Left cardiac atrium (tissue), 4 donors: ENCODE data around the gene KRTAP1-1. TPM values are rescaled to one million over a fixed set of nuclear protein-coding genes. Genes with fewer than 3 reads are reported as not detected.
"Not testable (repeated sequence)": the region's sequence is repeated elsewhere in the genome, so short reads cannot be mapped to it uniquely, and the experiment has no call there.

Source experiments
- ATAC-seq, 2 donors: fragments of 200-7000 bp; cut with Tn5 transposase; one replicate each; pipeline ENCODE4 v1.9.1; 2020; ENCODE audit warnings: mild to moderate bottlenecking in 2 of 2, moderate library complexity in 2 of 2
- DNase-seq: peaks from one replicate; pipeline ENCODE4 v3.0.0-alpha.2; 2020
- intact Hi-C, 2 donors: fragments of 100-400 bp; cut with DNase I; formaldehyde crosslinking; loops; one replicate each; pipeline versions ENCODE4 v1.14.1 to v1.15.1; 2022 to 2023
- total RNA-seq, 2 donors: library from RNA; stranded (reverse); fragmentation: NEBNext Ultra II Directional; extraction: Animal tissue kit (Norgen Biotek cat#: 25700); gene quantifications; one replicate each; pipeline ENCODE4 v1.2.1, GENCODE V29; 2021
- donor health status: DM: no; HTN: yes; CAD: no.
- donor health status: DM: no; HTN: yes; CAD: no; lungs with severe emphysema.
- donor health status: DM: yes; HTN: yes; CAD: no.
- donor health status: Dilated cardiomyopathy.

Gene KRTAP1-1
- total RNA-seq, 2 donors from 2014 or later: not detected

DNA sequence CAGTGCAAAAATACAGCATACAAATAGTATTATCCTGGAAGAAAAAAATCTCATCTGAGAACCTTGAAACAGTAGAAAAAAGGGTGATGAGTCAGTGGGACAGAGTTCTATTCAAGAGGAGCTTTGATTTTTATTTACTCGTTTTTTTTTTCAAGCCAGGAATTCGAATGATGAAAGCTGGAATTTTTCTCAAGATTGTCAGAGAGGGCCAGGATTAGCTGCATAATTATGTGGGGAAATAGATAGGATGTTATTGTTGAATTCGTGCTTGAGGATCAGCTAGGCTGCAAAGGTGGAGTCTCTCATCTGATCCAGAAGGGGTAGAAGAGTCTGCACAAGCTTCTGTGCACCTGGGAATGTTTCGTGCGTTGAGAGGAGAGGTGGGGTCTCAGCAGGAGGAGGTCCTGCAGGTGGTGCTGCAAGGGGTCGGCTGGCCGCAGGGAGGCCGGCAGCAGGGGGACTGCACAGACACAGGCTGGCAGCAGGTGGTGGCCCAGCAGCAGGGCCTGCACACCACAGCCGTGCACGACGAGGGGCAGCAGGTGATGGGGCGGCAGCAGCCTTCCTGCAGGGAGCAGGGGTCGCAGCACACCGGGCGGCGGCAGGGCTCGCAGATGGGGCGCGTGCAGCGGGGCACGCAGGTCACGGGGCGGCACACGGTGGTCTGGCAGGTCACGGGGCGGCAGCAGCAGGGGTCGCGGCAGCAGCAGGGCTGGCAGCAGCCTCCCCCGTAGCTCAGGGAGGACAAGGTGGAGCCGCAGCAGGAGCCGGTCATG lies 18.2 kb upstream of the KRTAP1-1 start:
- intact Hi-C loops, ATAC-seq, DNase-seq: not testable (repeated sequence)

DNA sequence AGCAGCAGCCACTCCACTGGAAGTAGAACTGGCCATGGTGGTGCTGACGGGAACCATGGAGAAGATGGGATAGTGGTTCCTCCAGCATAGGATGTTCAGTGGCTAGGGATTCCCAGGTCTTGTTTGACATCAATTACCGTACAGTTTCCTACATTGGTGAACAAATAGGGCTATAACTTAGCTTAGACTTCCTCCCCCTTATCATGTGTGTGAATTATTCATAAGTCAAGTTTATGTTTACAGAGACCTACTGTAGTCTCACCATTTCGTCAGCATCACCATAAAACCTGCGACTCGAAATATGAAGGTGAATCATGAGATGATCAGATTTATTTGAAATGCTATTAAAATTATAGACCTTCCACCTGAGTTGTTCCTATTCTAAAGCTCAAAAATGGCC lies 17.5 kb upstream of the KRTAP1-1 start:
- no peak for DNase-seq
- intact Hi-C loops: no loop called here
- no peak for ATAC-seq

DNA sequence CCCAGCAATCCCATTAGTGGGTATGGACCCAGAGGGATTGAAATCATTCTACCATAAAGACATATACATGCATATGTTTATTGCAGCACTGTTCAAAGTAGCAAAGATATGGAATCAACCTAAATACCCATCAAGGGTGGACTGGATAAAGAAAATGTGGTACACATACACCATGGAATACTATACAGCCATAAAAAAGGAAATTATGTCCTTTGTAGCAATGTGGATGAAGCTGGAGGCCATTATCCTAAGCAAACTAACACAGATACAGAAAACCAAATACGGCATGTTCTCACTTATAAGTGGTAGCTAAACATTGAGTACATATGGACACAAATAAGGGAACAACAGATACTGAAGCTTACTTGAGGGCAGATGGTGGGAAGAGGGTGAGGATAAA lies 16.3 kb upstream of the KRTAP1-1 start:
- DNase-seq (no peak), ATAC-seq (no peak)
- intact Hi-C loops: no loop called here

DNA sequence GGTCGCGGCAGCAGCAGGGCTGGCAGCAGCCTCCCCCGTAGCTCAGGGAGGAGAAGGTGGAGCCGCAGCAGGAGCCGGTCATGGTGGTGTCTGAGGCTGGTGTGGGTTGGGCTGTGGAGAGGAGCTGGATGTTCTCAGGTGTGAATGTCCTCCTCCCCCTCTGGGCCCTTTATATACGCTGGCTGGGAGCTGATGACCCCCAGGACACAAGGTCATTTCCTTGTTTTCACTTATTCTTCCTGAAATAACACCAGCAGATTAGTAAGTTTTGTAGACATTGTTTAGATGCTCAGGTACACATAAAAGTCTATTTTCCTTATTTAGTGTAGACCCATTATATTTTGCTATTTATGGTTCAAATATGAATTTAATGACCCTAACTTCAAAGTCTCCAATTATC lies 13.9 kb upstream of the KRTAP1-1 start, which contains the start of gene KRTAP2-2:
Gene KRTAP2-2, minus strand, starts transcription at position 101 of the 400 bp plus-strand sequence. Its CDS starts 19 bp downstream, at position 82.
- intact Hi-C loops, DNase-seq, ATAC-seq: not testable (repeated sequence)

DNA sequence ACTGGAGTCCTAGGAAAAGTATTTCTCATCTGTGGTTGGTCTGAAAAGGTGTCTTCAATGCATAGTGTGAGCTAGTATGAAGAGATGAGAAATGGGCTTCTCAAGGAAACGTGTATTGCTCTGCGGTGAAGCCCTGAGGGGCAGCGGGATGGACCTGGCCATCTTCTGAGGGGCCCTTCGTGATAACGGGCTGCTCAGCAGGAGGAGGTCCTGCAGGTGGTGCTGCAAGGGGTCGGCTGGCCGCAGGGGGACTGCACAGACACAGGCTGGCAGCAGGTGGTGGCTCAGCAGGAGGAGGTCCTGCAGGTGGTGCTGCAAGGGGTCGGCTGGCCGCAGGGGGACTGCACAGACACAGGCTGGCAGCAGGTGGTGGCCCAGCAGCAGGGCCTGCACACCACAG lies 13.3 kb upstream of the KRTAP1-1 start:
- ATAC-seq, DNase-seq, intact Hi-C loops: not testable (repeated sequence)

DNA sequence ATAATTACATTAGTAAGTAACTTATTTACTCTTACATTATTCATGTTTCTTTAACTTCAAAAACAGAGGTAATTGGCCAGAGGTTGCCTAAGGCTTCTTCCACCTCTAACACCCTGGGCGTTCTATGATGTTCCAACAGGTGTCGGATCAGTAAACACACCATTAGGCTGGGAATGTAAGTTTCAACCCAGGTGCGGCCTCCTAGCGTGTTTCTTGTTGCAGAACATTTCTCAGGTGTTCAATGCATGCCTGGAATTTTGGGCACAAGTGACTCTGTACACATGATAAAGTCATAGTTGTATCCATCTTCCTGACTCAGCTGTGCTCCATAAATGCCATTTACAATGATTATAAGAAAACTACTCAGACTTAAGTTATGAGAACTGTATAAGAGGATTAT lies 12.8 kb upstream of the KRTAP1-1 start:
- no peak for ATAC-seq
- no peak for DNase-seq
- intact Hi-C loops: no loop called here

DNA sequence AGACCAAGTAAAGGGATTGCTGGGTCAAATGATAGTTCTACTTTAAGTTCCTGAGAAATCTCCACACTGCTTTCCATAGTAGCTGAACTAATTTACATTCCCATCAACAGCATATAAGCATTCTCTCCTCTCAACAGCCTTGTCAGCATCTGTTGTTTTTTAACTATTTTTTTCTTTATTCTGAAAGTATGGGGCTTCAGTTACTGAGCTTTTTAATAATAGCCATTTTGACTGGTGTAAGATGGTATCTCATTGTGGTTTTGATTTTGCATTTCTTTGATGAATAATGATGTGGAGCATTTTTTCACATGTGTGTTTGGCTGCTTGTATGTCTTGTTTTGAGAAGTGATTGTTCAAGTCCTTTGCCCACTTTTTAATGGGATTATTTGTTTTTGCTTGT lies 11.3 kb upstream of the KRTAP1-1 start:
- ATAC-seq (no peak), DNase-seq (no peak)
- intact Hi-C loops: no loop called here

DNA sequence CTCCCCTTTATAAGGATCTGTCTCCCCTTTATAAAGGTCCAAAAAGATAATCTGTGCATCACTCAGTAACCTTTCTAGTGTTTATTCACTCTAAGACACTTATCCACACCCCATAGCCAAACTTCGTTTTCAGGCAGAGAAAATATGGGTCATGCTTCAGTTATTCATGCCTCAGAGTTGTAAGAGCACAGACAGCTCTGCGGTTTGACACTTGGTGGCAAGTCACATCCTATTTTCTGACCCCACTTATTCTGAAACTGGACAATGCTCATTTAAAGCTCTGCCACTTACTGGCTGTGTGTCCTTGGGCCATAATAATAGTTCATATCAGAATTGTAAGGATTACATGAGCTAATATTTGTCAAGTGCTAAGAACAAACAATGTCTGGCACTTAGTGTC lies 7.9 kb upstream of the KRTAP1-1 start:
- ATAC-seq (no peak), DNase-seq (no peak)
- intact Hi-C loops: no loop called here

DNA sequence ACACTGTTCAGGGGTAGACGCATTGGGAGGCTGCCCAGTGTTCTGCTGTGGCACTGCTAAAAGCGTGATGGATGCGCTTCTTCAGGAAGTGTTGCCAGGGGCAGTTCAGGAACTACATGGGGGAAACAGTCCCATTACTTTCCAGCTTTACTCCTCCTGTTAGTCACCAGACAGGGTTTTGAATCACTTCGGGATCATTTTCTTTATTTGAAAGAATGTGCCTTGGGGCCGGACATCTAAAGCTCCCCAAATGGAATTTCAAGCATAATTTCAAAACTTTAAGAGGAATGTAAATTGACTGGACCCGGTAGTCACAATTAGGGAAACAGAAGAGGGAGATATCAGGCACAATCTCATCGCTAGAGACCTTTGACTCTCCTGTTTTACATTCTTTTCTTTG lies 7.2 kb upstream of the KRTAP1-1 start:
- ATAC-seq: no peak

DNA sequence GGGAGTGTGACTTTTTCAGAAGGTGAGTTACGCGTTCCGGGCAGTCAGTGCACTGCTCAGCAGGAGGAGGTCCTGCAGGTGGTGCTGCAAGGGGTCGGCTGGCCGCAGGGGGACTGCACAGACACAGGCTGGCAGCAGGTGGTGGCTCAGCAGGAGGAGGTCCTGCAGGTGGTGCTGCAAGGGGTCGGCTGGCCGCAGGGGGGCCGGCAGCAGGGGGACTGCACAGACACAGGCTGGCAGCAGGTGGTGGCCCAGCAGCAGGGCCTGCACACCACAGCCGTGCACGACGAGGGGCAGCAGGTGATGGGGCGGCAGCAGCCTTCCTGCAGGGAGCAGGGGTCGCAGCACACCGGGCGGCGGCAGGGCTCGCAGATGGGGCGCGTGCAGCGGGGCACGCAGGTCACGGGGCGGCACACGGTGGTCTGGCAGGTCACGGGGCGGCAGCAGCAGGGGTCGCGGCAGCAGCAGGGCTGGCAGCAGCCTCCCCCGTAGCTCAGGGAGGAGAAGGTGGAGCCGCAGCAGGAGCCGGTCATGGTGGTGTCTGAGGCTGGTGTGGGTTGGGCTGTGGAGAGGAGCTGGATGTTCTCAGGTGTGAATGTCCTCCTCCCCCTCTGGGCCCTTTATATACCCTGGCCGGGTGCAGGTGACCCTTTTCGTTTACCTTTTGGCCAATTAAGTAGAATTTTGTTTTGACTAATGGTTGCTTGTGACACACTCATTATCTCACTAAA lies 5.7 kb upstream of the KRTAP1-1 start, which contains the start of gene KRTAP2-1:
Gene KRTAP2-1, minus strand, starts transcription at position 582 of the 731 bp plus-strand sequence. Its CDS starts 49 bp downstream, at position 533.
- intact Hi-C loops, ATAC-seq: not testable (repeated sequence)

More for the DNA sequence above, 7.2 kb upstream of the KRTAP1-1 start:
- intact Hi-C loops: no loop called here
- no peak for DNase-seq

DNA sequence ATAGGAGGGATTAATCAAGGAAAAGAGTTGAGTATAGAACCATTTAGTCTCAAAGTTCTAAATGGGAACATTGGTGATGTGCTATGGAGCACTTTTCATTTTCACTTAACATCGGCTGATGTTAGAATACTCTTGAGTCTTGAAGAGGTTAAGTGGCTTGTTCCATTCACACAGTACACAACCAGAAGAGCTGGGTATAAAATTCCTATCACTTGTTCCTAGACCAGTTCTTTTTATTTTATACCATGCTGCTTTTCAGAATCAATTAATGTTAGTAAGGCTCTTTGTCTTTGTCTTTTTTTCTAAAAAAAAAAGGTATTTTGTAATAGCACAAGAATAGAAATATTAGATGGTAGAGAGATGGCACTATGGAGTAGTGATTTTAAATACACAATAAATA lies 1.7 kb upstream of the KRTAP1-1 start:
- intact Hi-C loops: no loop called here
- DNase-seq (no peak), ATAC-seq (no peak)

More for the DNA sequence above, 5.7 kb upstream of the KRTAP1-1 start, which contains the start of gene KRTAP2-1:
- DNase-seq: not testable (repeated sequence)

DNA sequence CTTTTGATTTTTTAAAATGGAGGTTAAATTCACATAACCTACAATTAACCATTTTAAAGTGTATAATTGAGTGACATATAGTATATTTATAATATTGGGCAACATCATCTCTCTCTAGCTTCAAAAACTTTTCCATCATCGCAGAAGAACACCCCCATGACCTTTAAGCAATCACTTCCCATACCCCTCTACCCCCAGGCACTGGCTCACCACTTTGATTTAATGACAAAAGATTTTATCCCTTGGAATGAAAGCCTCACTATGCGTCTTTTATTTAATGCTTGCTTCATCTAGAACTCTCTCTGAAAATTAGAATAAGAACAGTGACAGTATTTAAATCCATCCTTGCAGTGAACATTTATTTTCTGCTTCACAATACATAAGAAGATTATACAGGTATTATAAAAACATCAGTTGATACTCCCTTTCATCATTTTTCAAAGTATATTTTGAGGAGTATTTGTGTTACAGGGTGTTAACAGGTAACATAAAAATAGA lies 3.3 kb downstream of the KRTAP1-1 start:
- DNase-seq (no peak), ATAC-seq (no peak)
- intact Hi-C loops: no loop called here

DNA sequence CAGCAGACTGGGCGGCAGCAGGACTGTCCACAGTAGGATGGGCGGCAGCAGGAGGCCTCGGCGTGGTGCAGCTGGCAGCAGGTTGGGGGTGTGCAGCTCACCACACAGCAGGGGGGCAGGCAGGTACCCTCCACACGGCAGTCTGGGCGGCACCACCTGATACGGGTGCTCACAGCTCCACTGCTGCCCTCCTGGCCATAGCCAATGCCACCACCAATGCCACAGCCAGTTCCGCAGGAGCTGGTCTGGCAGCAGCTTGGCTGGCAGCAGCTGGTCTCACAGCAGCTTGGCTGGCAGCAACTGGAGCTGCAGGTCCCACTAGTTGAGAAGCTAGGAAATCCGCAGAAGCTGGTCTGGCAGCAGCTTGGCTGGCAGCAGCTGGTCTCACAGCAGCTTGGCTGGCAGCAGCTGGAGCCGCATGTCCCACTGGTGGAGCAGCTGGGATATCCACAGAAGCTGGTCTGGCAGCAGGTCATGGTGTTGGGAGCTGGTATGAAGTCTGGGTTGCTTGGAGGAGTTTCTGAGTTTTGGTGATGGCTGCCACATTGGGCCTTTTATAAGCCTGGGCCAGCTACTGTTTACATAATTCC lies 6.8 kb downstream of the KRTAP1-1 start, which contains the start of gene KRTAP1-3:
Gene KRTAP1-3, minus strand, starts transcription at position 529 of the 590 bp plus-strand sequence. Its CDS starts 53 bp downstream, at position 476.
- intact Hi-C loops, ATAC-seq, DNase-seq: not testable (repeated sequence)

DNA sequence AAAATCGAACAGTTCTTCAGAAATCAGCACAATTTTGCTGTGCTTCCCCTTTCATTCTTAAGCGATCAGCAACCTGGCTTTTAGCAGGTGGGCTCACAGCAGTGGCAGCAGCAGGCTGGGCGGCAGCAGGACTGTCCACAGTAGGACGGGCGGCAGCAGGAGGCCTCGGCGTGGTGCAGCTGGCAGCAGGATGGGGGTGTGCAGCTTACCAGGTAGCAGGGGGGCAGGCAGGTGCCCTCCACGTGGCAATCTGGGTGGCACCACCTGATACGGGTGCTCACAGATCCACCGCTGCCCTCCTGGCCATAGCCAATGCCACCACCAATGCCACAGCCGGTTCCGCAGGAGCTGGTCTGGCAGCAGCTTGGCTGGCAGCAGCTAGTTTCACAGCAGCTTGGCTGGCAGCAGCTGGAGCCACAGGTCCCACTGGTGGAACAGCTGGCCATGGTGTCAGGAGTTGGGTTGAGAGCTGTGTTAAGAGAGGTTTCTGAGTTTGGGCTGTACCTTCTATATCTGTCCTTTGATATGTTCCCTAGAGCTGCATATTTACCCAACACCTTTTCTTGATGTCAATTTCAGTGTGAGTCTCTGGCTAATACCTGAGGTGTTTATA lies 11.5 kb downstream of the KRTAP1-1 start, which contains the start of gene KRTAP1-4:
Gene KRTAP1-4, minus strand, starts transcription at position 563 of the 613 bp plus-strand sequence. Its CDS starts 117 bp downstream, at position 446.
- ATAC-seq (no peak), DNase-seq (no peak)
- intact Hi-C loops: no loop called here

DNA sequence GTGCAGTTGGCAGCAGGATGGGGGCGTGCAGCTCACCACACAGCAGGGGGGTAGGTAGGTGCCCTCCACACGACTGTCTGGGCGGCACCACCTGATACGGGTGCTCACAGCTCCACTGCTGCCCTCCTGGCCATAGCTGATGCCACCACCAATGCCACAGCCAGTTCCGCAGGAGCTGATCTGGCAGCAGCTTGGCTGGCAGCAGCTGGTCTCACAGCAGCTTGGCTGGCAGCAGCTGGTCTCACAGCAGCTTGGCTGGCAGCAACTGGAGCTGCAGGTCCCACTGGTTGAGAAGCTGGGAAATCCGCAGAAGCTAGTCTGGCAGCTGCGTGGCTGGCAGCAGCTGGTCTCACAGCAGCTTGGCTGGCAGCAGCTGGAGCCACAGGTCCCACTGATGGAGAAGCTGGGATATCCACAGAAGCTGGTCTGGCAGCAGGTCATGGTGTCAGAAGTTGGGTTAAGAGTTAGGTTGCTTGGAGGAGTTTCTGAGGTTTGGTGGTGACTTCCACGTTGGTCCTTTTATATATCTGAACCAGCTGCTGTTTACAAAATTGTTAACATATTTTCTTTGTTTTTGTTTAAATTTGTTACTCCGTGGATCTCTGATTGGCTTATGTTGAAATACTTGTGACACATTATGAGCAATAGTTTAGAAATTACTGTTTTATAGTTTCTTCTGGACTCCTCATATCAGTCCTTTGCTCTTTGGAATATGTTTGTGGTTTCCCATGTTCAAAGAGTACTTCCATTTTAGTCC lies 14.4 kb downstream of the KRTAP1-1 start, which contains the start of gene KRTAP1-5:
Gene KRTAP1-5, minus strand, starts transcription at position 494 of the 757 bp plus-strand sequence. Its CDS starts 53 bp downstream, at position 441.
- ATAC-seq (no peak), DNase-seq (no peak)
- intact Hi-C loops: no loop called here

DNA sequence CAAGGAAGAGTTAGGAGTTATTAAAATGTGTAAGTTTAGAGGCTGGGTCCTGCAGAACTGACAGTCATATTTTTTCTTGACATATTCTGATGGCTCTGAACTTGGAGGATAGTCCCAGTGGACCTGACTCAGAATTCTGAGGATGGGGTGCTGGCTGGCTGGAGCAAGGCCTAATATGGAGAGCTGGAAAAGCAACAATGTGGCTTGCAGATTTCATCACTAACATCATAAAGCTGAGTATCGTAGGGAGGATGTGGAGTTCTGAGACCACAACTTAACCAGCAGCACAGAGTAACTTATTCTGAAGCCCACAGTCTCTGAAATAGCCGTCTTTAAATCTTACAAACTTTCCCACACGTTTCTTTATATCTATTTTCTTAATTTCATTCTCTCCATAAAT lies 16.6 kb downstream of the KRTAP1-1 start:
- ATAC-seq (no peak), DNase-seq (no peak)
- intact Hi-C loops: no loop called here

DNA sequence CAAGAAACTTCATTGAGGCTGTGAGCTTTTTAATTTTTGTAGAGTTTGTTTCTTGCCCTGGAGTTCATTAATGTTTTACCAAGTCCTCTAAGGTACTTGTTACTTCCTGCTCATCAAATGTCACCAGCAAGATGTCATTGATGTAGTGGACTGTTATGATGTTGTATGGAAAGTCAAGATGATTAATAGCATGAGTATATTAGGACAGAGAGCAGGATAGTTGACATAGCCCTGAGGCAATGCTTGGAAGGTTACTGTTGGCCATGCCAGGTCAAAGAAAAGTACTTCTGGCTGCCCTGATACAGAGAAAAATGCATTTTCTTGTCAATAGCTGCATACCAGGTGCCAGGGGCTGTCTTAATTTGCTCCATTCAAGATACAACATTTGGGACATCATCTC lies 20.9 kb downstream of the KRTAP1-1 start:
- DNase-seq: no peak
- ATAC-seq: no peak
- intact Hi-C loops: no loop called here

DNA sequence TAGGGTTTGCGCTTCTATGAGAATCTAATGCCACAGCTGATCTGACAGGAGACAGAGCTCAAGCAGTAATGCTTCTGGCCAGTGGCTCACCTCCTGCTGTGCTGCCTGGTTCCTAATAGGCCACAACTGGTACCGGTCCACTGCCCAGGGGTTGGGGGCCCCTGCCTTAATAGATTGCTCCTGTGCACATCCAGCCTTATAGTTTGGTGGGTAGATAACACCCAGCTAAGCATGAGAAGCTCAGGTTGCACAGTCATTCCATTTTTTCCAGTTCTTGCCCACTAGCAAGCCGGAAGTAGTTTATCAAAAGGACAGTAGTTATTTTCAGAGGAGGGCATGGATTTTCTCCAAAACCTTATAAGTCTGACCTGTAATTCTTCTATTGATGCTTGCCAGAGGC lies 21.8 kb downstream of the KRTAP1-1 start:
- ATAC-seq (no peak), DNase-seq (no peak)
- intact Hi-C loops: no loop called here
